Naive thymus-derived CD4-positive, alpha-beta T cell (primary cell): Measurements from ENCODE around the gene RFWD3. TPM values are rescaled to one million over a fixed set of nuclear protein-coding genes. Genes with fewer than 3 reads are reported as not detected.
A peak's percentile ranks its signal among the peaks of the same experiment; 100 is the strongest.

Experiments
- ATAC-seq: fragments of 150-1000 bp; cut with Tn5 transposase; 2 replicates; pipeline ENCODE4 v1.10.0; 2021; ENCODE audit warnings: mild to moderate bottlenecking, moderate library complexity
- CTCF ChIA-PET: fragments of 350-600 bp; sonication (Branson Sonifier 250); formaldehyde crosslinking; loops from one replicate; lab custom pipeline; 2021; ENCODE audit warnings: antibody characterized with exemption; lab: Charles Lee
- POLR2A ChIA-PET: fragments of 350-600 bp; sonication (Branson Sonifier 250); formaldehyde crosslinking; loops from one replicate; lab custom pipeline; 2021; ENCODE audit warnings: antibody characterized with exemption, inconsistent platforms; lab: Charles Lee
- DNase-seq, 9 donors: peaks; one replicate each; pipeline versions ENCODE4 v3.0.0 to v3.0.0-alpha.2; 2020 to 2022; ENCODE audit warnings: mixed read lengths in 1 of 9
- H3K27ac ChIP-seq: one replicate; pipeline ENCODE4 v1.7.0; 2013; ENCODE audit warnings: mild to moderate bottlenecking, low read depth, low read length, moderate library complexity
- H3K27me3 ChIP-seq, 2 donors: one replicate each; pipeline ENCODE4 v1.7.0; 2013; ENCODE audit warnings: low read length in 2 of 2, mild to moderate bottlenecking in 2 of 2, moderate library complexity in 2 of 2; ENCODE audit not compliant: control insufficient read depth in 2 of 2, insufficient read depth in 2 of 2
- H3K36me3 ChIP-seq, 3 experiments: 1 replicate in 2 of 3; 2 replicates in 1 of 3; pipeline ENCODE4 v1.7.0; 2013; ENCODE audit warnings: low read length in 3 of 3, mild to moderate bottlenecking in 3 of 3, moderate library complexity in 1 of 3; ENCODE audit not compliant: insufficient read depth in 3 of 3, control insufficient read depth in 2 of 3
- H3K4me1 ChIP-seq, 2 donors: one replicate each; pipeline ENCODE4 v1.7.0; 2013; ENCODE audit warnings: low read length in 2 of 2, mild to moderate bottlenecking in 2 of 2, moderate library complexity in 1 of 2; ENCODE audit not compliant: control insufficient read depth in 2 of 2, insufficient read depth in 2 of 2
- H3K4me3 ChIP-seq: 2 replicates; pipeline ENCODE4 v1.7.0; 2013; ENCODE audit warnings: mild to moderate bottlenecking, low read length
- H3K9me3 ChIP-seq, 3 experiments: 1 replicate in 2 of 3; 2 replicates in 1 of 3; pipeline ENCODE4 v1.7.0; 2013; ENCODE audit warnings: low read length in 3 of 3; ENCODE audit not compliant: control insufficient read depth in 2 of 3
- H3K27ac Mint-ChIP-seq, 9 donors: one replicate each; pipeline ENCODE4 v1.8.0; 2020 to 2022; ENCODE audit warnings: mixed read lengths in 9 of 9, mild to moderate bottlenecking in 8 of 9, moderate library complexity in 5 of 9, inconsistent platforms in 2 of 9
- H3K27me3 Mint-ChIP-seq, 5 donors: one replicate each; pipeline ENCODE4 v1.8.0; 2021 to 2022; ENCODE audit warnings: mixed read lengths in 5 of 5, mild to moderate bottlenecking in 1 of 5
- H3K36me3 Mint-ChIP-seq, 5 donors: one replicate each; pipeline ENCODE4 v1.8.0; 2020 to 2022; ENCODE audit warnings: mixed read lengths in 5 of 5, mild to moderate bottlenecking in 3 of 5, inconsistent platforms in 1 of 5
- H3K4me1 Mint-ChIP-seq, 7 donors: one replicate each; pipeline ENCODE4 v1.8.0; 2020 to 2022; ENCODE audit warnings: mixed read lengths in 7 of 7, mild to moderate bottlenecking in 3 of 7, inconsistent platforms in 1 of 7
- H3K4me3 Mint-ChIP-seq, 10 donors: one replicate each; pipeline ENCODE4 v1.8.0; 2020 to 2022; ENCODE audit warnings: mild to moderate bottlenecking in 10 of 10, mixed read lengths in 10 of 10, moderate library complexity in 6 of 10, inconsistent platforms in 2 of 10
- H3K9me3 Mint-ChIP-seq, 11 donors: one replicate each; pipeline ENCODE4 v1.8.0; 2020 to 2022; ENCODE audit warnings: mixed read lengths in 11 of 11, mild to moderate bottlenecking in 4 of 11, inconsistent platforms in 1 of 11, moderate library complexity in 1 of 11
- intact Hi-C, 2 donors: fragments of 100-400 bp; cut with micrococcal nuclease; formaldehyde crosslinking; loops; one replicate each; pipeline ENCODE4 v1.15.1; 2023
- polyA plus RNA-seq, 2 donors: library from polyadenylated mRNA; unstranded; fragments of 300-500 nt; fragmentation: Illumina TruSeq; gene quantifications; one replicate each; pipeline ENCODE4 v1.2.3, GENCODE V29; 2021
- total RNA-seq, 6 experiments: library from RNA in 5 of 6; stranded (reverse) in 5 of 6; gene quantifications; 1 replicate in 5 of 6; 2 replicates in 1 of 6; pipeline ENCODE4 v1.2.3 and lab custom pipeline; 2021 to 2026

The RFWD3 gene
- total and polyA plus RNA-seq, 7 experiments from 2014 or later = 16.9 to 88.0 (median 46.6) TPM

DNA sequence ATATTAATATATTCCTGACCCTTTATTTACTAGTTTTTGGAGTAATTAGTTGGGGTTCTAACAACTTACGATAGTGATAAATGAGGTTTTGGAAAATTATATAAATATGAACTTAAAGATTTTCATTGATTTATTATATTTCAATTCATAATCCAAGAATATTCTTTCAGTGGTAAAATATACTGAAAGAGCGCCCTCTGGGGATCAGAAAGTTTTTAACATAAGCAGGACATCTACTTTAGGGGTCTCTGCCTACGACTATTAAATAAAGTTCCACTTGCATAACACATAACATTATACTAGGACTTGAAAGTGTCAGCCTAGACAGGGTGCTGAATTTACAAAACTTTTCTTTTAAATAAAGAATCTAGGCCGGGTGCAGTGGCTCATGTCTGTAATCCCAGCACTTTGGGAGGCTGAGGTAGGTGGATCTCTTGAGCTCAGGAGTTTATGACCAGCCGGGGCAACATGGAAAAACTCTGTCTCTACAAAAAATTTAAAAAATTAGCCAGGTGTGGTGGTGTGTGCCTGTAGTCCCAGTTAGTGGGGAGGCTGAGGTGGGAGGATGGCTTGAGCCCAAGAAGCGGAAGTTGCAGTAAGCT, 15.6 kb downstream of the RFWD3 start:
- Histone ChIP-seq H3K9me3 (no peaks in the 10 kb centered on the region), H3K36me3 (peaks cover 5 to 49% (median 10%) of the 10 kb centered on the region in 3 experiments), H3K27ac (no peak overlapping the region), H3K27me3 (no peaks in the 10 kb centered on the region), H3K4me1 (peaks cover 0 to 9% of the 10 kb centered on the region in 2 donors), H3K4me3 (no peak overlapping the region)
- Mint-ChIP-seq H3K36me3 (peaks cover 0 to 23% (median 17%) of the 10 kb centered on the region in 5 donors), H3K27me3 (no peaks in the 10 kb centered on the region), H3K27ac (peak overlapping the region in 2 of 9 donors; percentile 7 to 14), H3K4me3 (no peak overlapping the region), H3K9me3 (no peaks in the 10 kb centered on the region), H3K4me1 (peaks cover 23 to 44% (median 39%) of the 10 kb centered on the region in 7 donors)
- CTCF ChIA-PET = interaction anchor here (1.3 kb wide), 1 partner anchor 16 kb away, joined by 3 read pairs; no protein-coding TSS in a partner anchor
- intact Hi-C loops = no loop called here
- DNase-seq = peak in 3 of 9 donors; percentile 10 to 13 (median 12)
- ATAC-seq = no peak
- POLR2A ChIA-PET = interaction anchor here (0.8 kb wide), 1 partner anchor 16 kb away, joined by 3 read pairs; no protein-coding TSS in a partner anchor

DNA sequence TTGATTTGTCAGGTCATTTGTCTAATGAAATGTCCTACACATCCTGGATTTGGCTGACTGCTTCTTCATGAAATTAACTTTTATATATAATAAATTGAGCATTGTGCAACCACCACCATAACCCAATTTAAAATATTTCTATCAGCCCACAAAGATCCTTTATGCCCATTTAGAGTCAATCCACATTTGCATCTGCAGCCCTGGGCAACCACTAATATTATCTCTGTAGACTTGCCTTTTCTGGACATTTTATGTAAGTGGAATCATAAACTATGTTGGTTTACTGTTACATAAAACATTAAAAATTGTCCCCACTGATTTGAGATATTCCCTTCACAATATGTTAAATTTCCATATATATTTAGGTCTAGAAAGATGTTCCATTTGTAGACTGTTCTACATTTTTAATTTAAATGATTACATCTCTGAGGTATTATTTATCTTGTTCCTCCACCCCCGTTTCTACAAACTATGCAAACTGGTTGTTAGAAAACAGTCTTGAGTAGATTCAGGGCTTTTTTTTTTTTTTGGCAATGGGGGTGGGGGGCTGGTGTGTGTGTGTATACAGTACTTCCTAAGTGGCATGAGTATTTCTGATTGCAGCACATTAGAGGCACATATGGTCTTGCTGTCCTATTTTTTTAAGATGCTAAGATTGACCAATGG, 16.7 kb downstream of the RFWD3 start:
- no peak for DNase-seq
- Histone ChIP-seq H3K9me3 (no peaks in the 10 kb centered on the region), H3K4me1 (peaks cover 0 to 7% of the 10 kb centered on the region in 2 donors), H3K27me3 (no peaks in the 10 kb centered on the region), H3K27ac (no peak overlapping the region), H3K4me3 (no peak overlapping the region), H3K36me3 (peaks cover 5 to 57% (median 10%) of the 10 kb centered on the region in 3 experiments)
- no peak for ATAC-seq
- Mint-ChIP-seq H3K4me1 (peaks cover 15 to 34% (median 31%) of the 10 kb centered on the region in 7 donors), H3K4me3 (no peak overlapping the region), H3K27ac (no peak overlapping the region), H3K36me3 (peaks cover 0 to 19% (median 13%) of the 10 kb centered on the region in 5 donors), H3K27me3 (no peaks in the 10 kb centered on the region), H3K9me3 (no peaks in the 10 kb centered on the region)
- ChIA-PET POLR2A (no interaction called here), CTCF (no interaction called here)
- intact Hi-C loops = no loop called here

DNA sequence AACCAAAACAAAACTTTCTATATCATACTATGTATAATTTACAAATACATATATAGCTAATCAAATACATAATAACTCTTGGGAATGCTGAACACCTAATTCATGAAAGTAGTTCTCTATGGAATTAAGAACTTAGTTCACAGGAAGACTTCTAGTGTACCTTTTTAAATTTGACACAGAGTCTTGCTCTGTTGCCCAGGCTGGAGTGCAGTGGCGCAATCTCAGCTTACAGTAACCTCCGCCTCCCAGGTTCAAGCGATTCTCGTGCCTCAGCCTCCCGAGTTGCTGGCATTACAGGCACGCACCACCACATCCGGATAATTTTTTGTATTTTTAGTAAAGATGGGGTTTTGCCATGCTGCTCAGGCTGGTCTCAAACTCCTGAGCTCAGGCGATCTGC, 24.7 kb downstream of the RFWD3 start:
- H3K4me1 ChIP-seq = no peaks in the 10 kb centered on the region
- Mint-ChIP-seq H3K27me3 (no peaks in the 10 kb centered on the region), H3K36me3 (peaks cover 0 to 24% (median 17%) of the 10 kb centered on the region in 5 donors), H3K4me1 (no peaks in the 10 kb centered on the region), H3K27ac (peak overlapping the region in 1 of 9 donors; percentile 51), H3K9me3 (no peaks in the 10 kb centered on the region), H3K4me3 (no peak overlapping the region)
- H3K9me3 ChIP-seq = no peaks in the 10 kb centered on the region
- DNase-seq = no peak
- peaks cover 4 to 79% (median 16%) of the 10 kb centered on the region in 3 experiments for H3K36me3 ChIP-seq
- no peaks in the 10 kb centered on the region for H3K27me3 ChIP-seq
- ATAC-seq = no peak
- intact Hi-C loops = no loop called here
- CTCF ChIA-PET = interaction anchor here (1.4 kb wide), 1 partner anchor 10 kb away, joined by 5 read pairs; no protein-coding TSS in a partner anchor
- POLR2A ChIA-PET = interaction anchor here (0.6 kb wide), 1 partner anchor 17 kb away, joined by 3 read pairs; no protein-coding TSS in a partner anchor
- H3K4me3 ChIP-seq = no peak overlapping the region
- no peak overlapping the region for H3K27ac ChIP-seq

DNA sequence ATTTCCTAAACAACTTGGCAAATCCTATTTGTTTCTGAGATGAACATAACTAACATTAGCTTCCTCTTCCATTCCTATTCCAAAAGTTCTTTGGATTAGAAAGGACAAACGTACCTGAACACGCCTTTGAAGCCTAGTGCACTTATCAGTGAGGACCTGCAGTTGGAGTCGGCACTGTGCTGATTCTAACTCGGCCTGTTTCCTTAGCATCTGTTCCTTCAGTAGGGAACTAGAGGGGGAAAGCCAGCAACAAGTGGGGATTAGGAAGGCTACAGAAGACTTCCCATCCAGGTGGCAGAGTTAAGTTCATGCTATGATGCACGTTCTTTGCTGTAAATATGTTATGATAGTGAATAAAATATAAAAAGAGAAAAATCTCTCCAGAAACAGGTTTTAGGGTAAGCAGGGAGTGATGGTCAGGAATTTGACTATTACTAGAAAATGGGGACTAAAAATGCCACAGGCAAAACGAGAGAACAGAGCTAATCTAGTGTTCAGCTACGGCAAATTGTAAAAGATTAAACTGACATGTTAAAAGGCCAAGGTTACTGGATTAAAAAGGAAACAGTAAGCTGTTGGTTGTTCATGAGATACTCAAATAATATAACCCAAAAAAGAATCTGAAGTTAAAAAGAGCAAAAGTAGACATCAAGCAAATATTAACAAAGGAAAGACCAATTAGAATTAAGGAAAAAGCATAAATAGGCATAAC, 28.8 kb downstream of the RFWD3 start:
- H3K4me3 ChIP-seq = no peak overlapping the region
- no peak for DNase-seq
- Mint-ChIP-seq H3K36me3 (peaks cover 0 to 15% (median 13%) of the 10 kb centered on the region in 5 donors), H3K9me3 (no peaks in the 10 kb centered on the region), H3K4me3 (no peak overlapping the region), H3K27me3 (no peaks in the 10 kb centered on the region), H3K4me1 (no peaks in the 10 kb centered on the region), H3K27ac (peak overlapping the region in 4 of 9 donors; percentile 30 to 57 (median 42))
- intact Hi-C loops = no loop called here
- no peaks in the 10 kb centered on the region for H3K27me3 ChIP-seq
- H3K4me1 ChIP-seq = no peaks in the 10 kb centered on the region
- ChIA-PET POLR2A (no interaction called here), CTCF (no interaction called here)
- peaks cover 7 to 74% (median 10%) of the 10 kb centered on the region in 3 experiments for H3K36me3 ChIP-seq
- H3K27ac ChIP-seq = no peak overlapping the region
- H3K9me3 ChIP-seq = no peaks in the 10 kb centered on the region
- no peak for ATAC-seq

DNA sequence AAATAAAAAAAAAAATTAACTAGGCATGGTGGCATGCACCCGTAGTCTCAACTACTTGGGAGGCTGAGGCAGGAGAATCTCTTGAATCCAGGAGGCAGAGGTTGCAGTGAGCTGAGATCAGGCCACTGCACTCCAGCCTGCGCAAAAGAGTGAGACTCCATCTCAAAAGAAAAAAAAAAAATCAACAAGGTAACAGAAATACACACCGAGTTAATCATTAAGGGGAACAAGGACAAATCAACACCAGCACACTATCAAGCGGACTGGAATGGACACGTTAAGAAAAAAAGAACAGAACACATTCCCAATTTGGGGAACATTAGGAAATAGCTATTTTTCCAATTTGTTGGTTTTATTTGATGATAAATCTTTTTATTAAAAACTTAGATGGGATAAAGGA, 31.4 kb downstream of the RFWD3 start:
- Histone ChIP-seq H3K9me3 (no peaks in the 10 kb centered on the region), H3K27ac (no peak overlapping the region), H3K4me3 (no peak overlapping the region), H3K27me3 (no peaks in the 10 kb centered on the region), H3K36me3 (peaks cover 11 to 84% (median 12%) of the 10 kb centered on the region in 3 experiments), H3K4me1 (no peaks in the 10 kb centered on the region)
- no peaks in the 10 kb centered on the region for H3K4me1 Mint-ChIP-seq
- peak overlapping the region in 2 of 9 donors; percentile 34 to 55 for H3K27ac Mint-ChIP-seq
- CTCF ChIA-PET = interaction anchor here (1.1 kb wide), 1 partner anchor 16 kb away, joined by 3 read pairs; no protein-coding TSS in a partner anchor
- intact Hi-C loops = no loop called here
- POLR2A ChIA-PET = no interaction called here
- ATAC-seq (no peak), DNase-seq (no peak)
- no peaks in the 10 kb centered on the region for H3K9me3 Mint-ChIP-seq
- no peaks in the 10 kb centered on the region for H3K27me3 Mint-ChIP-seq
- H3K4me3 Mint-ChIP-seq = no peak overlapping the region
- H3K36me3 Mint-ChIP-seq = peaks cover 0 to 25% (median 13%) of the 10 kb centered on the region in 5 donors

DNA sequence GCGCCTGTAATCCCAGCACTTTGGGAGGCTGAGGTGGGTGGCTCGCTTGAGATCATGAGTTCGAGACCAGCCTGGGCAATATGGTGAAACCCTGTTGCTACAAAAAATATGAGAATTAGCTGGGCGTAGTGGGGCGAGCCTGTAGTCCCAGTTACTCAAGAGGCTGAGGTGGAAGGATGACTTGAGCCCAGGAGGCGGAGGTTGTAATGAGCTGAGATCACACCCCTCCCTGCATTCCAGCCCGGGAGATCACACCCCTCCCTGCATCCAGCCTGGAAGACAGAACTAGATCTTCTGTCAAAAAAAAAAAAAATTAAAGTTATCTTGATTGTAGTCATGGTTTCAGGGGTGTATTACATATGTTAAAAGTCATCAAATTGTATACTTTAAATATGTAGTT, 33.0 kb downstream of the RFWD3 start:
- Mint-ChIP-seq H3K4me1 (peaks cover 0 to 7% (median 0%) of the 10 kb centered on the region in 7 donors), H3K9me3 (no peaks in the 10 kb centered on the region), H3K4me3 (no peak overlapping the region), H3K27me3 (no peaks in the 10 kb centered on the region), H3K36me3 (peaks cover 0 to 39% (median 22%) of the 10 kb centered on the region in 5 donors), H3K27ac (no peak overlapping the region)
- no peaks in the 10 kb centered on the region for H3K27me3 ChIP-seq
- CTCF ChIA-PET = no interaction called here
- POLR2A ChIA-PET = interaction anchor here (1.2 kb wide), 1 partner anchor 22 kb away, joined by 3 read pairs; no protein-coding TSS in a partner anchor
- H3K27ac ChIP-seq = no peak overlapping the region
- H3K4me3 ChIP-seq = no peak overlapping the region
- peaks cover 16 to 84% (median 21%) of the 10 kb centered on the region in 3 experiments for H3K36me3 ChIP-seq
- H3K9me3 ChIP-seq = no peaks in the 10 kb centered on the region
- H3K4me1 ChIP-seq = no peaks in the 10 kb centered on the region
- DNase-seq = no peak
- no peak for ATAC-seq
- intact Hi-C loops = no loop called here
